Keratinocyte (primary cell): ENCODE results near the gene SNCB. TPM values are rescaled to one million over a fixed set of nuclear protein-coding genes. Genes with fewer than 3 reads are reported as not detected.

Experiments
- DNase-seq: peaks from one replicate; pipeline ENCODE4 v3.0.0-alpha.2; 2011; ENCODE audit warnings: low read depth, missing footprints, low spot score
- FAIRE-seq: peaks from 2 replicates; lab custom pipeline; 2011; peaks lifted over from hg19 to GRCh38; lab: Jason Lieb, UNC
- H2AFZ ChIP-seq: 2 replicates; pipeline ENCODE4 v1.6.0; 2012; ENCODE audit warnings: low read length, control low read depth, inconsistent platforms; ENCODE audit not compliant: control insufficient read depth
- H3K27ac ChIP-seq: 2 replicates; pipeline ENCODE4 v1.5.1; 2011; ENCODE audit warnings: low read length; ENCODE audit not compliant: control insufficient read depth, insufficient read depth
- H3K27me3 ChIP-seq: 3 replicates; pipeline ENCODE4 v1.6.0; 2011; ENCODE audit warnings: low read length; ENCODE audit not compliant: control insufficient read depth, insufficient read depth; ENCODE audit errors: extremely low read depth
- H3K36me3 ChIP-seq, 2 experiments: 2 replicates in 1 of 2; 3 replicates in 1 of 2; pipeline ENCODE4 v1.5.1; 2011; ENCODE audit warnings: low read length in 2 of 2, mild to moderate bottlenecking in 1 of 2; ENCODE audit not compliant: control insufficient read depth in 2 of 2, insufficient read depth in 2 of 2; ENCODE audit errors: extremely low read depth in 1 of 2
- H3K4me1 ChIP-seq: 3 replicates; pipeline ENCODE4 v1.5.1; 2011; ENCODE audit warnings: low read length; ENCODE audit not compliant: control insufficient read depth, insufficient read depth; ENCODE audit errors: extremely low read depth
- H3K4me2 ChIP-seq: 3 replicates; pipeline ENCODE4 v1.6.0; 2011; ENCODE audit warnings: low read depth, low read length; ENCODE audit not compliant: control insufficient read depth, insufficient read depth; ENCODE audit errors: extremely low read depth
- H3K4me3 ChIP-seq, 3 experiments: fragments of 200-600 bp in 1 of 3; sonication (generic) in 1 of 3; 2 replicates in 2 of 3; 3 replicates in 1 of 3; pipeline ENCODE4 v1.5.1; 2011 to 2016; ENCODE audit warnings: low read length in 3 of 3, mild to moderate bottlenecking in 3 of 3, control low read depth in 2 of 3, inconsistent platforms in 1 of 3, low read depth in 1 of 3, mixed read lengths in 1 of 3, mixed run types in 1 of 3, moderate library complexity in 1 of 3; ENCODE audit not compliant: control insufficient read depth in 2 of 3, insufficient read depth in 2 of 3; ENCODE audit errors: extremely low read depth in 1 of 3
- H3K79me2 ChIP-seq: 2 replicates; pipeline ENCODE4 v1.6.0; 2012; ENCODE audit warnings: low read length; ENCODE audit not compliant: control insufficient read depth, insufficient read depth
- H3K9ac ChIP-seq: 3 replicates; pipeline ENCODE4 v1.6.0; 2011; ENCODE audit warnings: low read length; ENCODE audit not compliant: control insufficient read depth, insufficient read depth; ENCODE audit errors: extremely low read depth
- H3K9me1 ChIP-seq: 3 replicates; pipeline ENCODE4 v1.6.0; 2011; ENCODE audit warnings: low read length; ENCODE audit not compliant: control insufficient read depth, insufficient read depth; ENCODE audit errors: extremely low read depth
- H3K9me3 ChIP-seq: 2 replicates; pipeline ENCODE4 v1.5.1; 2012; ENCODE audit warnings: low read depth, low read length; ENCODE audit not compliant: control insufficient read depth
- H4K20me1 ChIP-seq: 3 replicates; pipeline ENCODE4 v1.6.0; 2011; ENCODE audit warnings: low read length; ENCODE audit not compliant: control insufficient read depth, insufficient read depth; ENCODE audit errors: extremely low read depth
- EZH2 ChIP-seq: IDR thresholded peaks from one replicate; pipeline ENCODE4 v1.6.1; 2012; ENCODE audit warnings: inconsistent platforms, mild to moderate bottlenecking, low read length, moderate library complexity
- dilution Hi-C: fragments of 300-500 bp; cut with MboI; formaldehyde crosslinking; loops from one replicate; pipeline ENCODE4 v1.7.0; 2020; ENCODE audit warnings: low sequenced_read_pairs; ENCODE audit not compliant: extremely low pct_ligation_motif_present
- polyA plus RNA-seq, 5 experiments: library from polyadenylated mRNA; depleted of rRNA in 3 of 5; stranded (reverse) in 3 of 5; stranded (forward) in 1 of 5; unstranded in 1 of 5; fragments of >200 nt; gene quantifications; 1 replicate in 1 of 5; 2 replicates in 3 of 5; 3 replicates in 1 of 5; pipeline versions ENCODE4 v1.2.1 to v1.2.3, GENCODE V29; 2011 to 2012; ENCODE audit warnings: missing spikeins in 2 of 5, low read depth in 1 of 5, low replicate concordance in 1 of 5
- TF ChIP-seq, protein P1 (sequence below), 3 experiments: IDR thresholded peaks in 1 of 3; conservative IDR thresholded peaks in 1 of 3; optimal IDR thresholded peaks in 1 of 3; 2 replicates in 2 of 3; 3 replicates in 1 of 3; pipeline versions ENCODE3 to v1.5.1; 2011; ENCODE audit warnings: low read length in 3 of 3, mild to moderate bottlenecking in 3 of 3, moderate library complexity in 2 of 3, control low read depth in 1 of 3, inconsistent platforms in 1 of 3; ENCODE audit not compliant: insufficient read depth in 2 of 3; ENCODE audit errors: extremely low read depth in 1 of 3

Gene SNCB
- polyA plus RNA-seq, 1 donor (not counting 4 experiments of a cell fraction or from before 2014, with no cell fraction given): 0.69 TPM

DNA sequence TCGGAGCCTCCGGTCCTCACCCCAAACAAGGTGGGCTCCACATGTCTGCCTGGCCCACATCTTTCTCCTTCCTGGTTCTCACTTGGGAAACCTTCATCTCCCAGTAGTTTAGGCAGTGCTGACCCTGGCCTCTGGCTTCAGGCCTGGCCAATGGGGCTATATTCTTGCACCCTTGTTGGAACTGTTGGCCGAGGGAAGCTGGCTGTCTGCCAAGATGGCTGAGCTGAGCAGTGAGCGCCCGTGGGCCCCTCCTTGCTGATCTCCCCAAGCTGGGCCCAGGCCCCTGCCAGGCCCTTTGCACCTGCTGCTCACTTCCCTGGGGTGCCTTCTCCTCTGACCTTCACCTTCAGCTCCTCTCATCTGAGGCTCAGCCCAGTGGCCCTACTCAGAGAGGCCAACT lies 48.2 kb upstream of the SNCB start:
- H2AFZ ChIP-seq: no peak overlapping the region
- H3K79me2 ChIP-seq: no peaks in the 10 kb centered on the region
- H3K9me3 ChIP-seq: no peaks in the 10 kb centered on the region
- no peaks in the 10 kb centered on the region for H3K9me1 ChIP-seq
- DNase-seq (no peak), FAIRE-seq (no peak)
- dilution Hi-C loops: no loop called here
- H3K27ac ChIP-seq: no peak overlapping the region
- H3K4me2 ChIP-seq: no peak overlapping the region
- no peaks in the 10 kb centered on the region for H4K20me1 ChIP-seq
- H3K4me3 ChIP-seq: no peak overlapping the region
- no peaks in the 10 kb centered on the region for H3K4me1 ChIP-seq
- peaks cover 61% of the 10 kb centered on the region for H3K27me3 ChIP-seq
- no peaks in the 10 kb centered on the region for H3K36me3 ChIP-seq
- TF ChIP-seq, protein P1, sequence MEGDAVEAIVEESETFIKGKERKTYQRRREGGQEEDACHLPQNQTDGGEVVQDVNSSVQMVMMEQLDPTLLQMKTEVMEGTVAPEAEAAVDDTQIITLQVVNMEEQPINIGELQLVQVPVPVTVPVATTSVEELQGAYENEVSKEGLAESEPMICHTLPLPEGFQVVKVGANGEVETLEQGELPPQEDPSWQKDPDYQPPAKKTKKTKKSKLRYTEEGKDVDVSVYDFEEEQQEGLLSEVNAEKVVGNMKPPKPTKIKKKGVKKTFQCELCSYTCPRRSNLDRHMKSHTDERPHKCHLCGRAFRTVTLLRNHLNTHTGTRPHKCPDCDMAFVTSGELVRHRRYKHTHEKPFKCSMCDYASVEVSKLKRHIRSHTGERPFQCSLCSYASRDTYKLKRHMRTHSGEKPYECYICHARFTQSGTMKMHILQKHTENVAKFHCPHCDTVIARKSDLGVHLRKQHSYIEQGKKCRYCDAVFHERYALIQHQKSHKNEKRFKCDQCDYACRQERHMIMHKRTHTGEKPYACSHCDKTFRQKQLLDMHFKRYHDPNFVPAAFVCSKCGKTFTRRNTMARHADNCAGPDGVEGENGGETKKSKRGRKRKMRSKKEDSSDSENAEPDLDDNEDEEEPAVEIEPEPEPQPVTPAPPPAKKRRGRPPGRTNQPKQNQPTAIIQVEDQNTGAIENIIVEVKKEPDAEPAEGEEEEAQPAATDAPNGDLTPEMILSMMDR (optimal IDR thresholded peaks at IDR 0.05 in 1 of 3, IDR thresholded peaks at IDR 0.05 in 1 of 3, conservative IDR thresholded peaks at IDR 0.05 in 1 of 3; ENCODE audit: extremely low read depth in 1 of 3, insufficient read depth in 2 of 3, low read length in 3 of 3): no peak
- TF ChIP-seq EZH2: no peak
- no peak overlapping the region for H3K9ac ChIP-seq

DNA sequence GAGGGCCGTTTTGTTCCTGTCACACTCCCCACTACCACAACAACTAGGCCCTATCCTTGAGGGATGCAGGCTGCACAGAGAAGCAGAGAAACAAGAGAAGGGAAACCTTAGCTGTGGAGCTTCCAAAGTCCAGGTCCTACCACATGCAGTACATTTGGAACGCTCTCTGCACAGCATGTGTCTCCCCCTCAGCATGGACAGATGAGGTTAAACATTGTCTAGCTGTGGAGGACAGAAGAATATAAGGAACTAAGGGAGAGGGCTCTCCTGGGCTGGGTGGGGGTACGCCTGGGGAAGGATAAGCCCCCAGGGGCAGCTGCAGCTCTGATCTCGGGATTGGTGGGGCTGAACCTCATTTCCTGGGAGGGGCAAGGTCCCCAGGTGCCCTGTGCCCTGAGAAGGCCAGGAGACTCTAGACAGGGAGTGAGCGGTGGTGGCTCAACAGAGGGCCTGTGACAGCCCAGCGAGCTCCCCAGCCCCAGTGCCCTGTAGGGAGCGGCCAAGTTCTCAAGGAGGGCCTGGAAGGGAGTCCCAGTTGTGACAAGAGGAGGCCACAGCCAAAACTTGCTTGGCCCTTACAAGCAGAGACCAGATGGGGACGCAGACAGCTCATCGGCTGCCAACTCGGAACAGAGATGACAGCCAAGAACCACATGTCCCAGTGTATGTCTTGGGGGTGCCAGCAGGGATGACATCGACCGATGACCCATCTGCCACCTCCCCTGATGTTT lies 47.0 kb upstream of the SNCB start:
- FAIRE-seq: no peak
- H3K4me1 ChIP-seq: no peaks in the 10 kb centered on the region
- H3K79me2 ChIP-seq: no peaks in the 10 kb centered on the region
- no peaks in the 10 kb centered on the region for H3K36me3 ChIP-seq
- dilution Hi-C loops: no loop called here
- TF ChIP-seq, protein P1 (optimal IDR thresholded peaks at IDR 0.05 in 1 of 3, IDR thresholded peaks at IDR 0.05 in 1 of 3, conservative IDR thresholded peaks at IDR 0.05 in 1 of 3; ENCODE audit: extremely low read depth in 1 of 3, insufficient read depth in 2 of 3, low read length in 3 of 3): no peak
- TF ChIP-seq EZH2: no peak
- H3K9me3 ChIP-seq: no peaks in the 10 kb centered on the region
- DNase-seq: no peak
- no peak overlapping the region for H2AFZ ChIP-seq
- H4K20me1 ChIP-seq: no peaks in the 10 kb centered on the region
- no peak overlapping the region for H3K27ac ChIP-seq
- H3K4me2 ChIP-seq: no peak overlapping the region
- no peaks in the 10 kb centered on the region for H3K9me1 ChIP-seq
- H3K9ac ChIP-seq: no peak overlapping the region
- H3K4me3 ChIP-seq: no peak overlapping the region
- H3K27me3 ChIP-seq: peaks cover 51% of the 10 kb centered on the region
